Epithelial cell of proximal tubule (primary cell): ENCODE measurements around the gene ARL2BP. TPM values are rescaled to one million over a fixed set of nuclear protein-coding genes. Genes with fewer than 3 reads are reported as not detected.

Experiments used
- DNase-seq: peaks from one replicate; pipeline ENCODE4 v3.0.0-alpha.2; 2011; ENCODE audit warnings: low read depth
- H3K4me3 ChIP-seq: 2 replicates; pipeline ENCODE4 v1.5.1; 2011; ENCODE audit warnings: low read depth, mild to moderate bottlenecking, low read length
- CTCF ChIP-seq: conservative IDR thresholded peaks from 2 replicates; pipeline ENCODE4 v1.5.1; 2012; ENCODE audit warnings: low read depth, mild to moderate bottlenecking, low read length
- total RNA-seq: library from RNA; depleted of rRNA; stranded (reverse); fragments of >200 nt; gene quantifications from 2 replicates; pipeline ENCODE4 v1.2.3, GENCODE V29; 2015

The ARL2BP gene
- total RNA-seq, 1 donor from 2014 or later: 44.6 TPM

- no peak for TF ChIP-seq CTCF
- no peak for DNase-seq
- no peak overlapping the region for H3K4me3 ChIP-seq
Observed at GRCh38 chr16:57258226-57258909, 13.3 kb downstream of the ARL2BP start.

- TF ChIP-seq CTCF: no peak
- DNase-seq: no peak
- H3K4me3 ChIP-seq: no peak overlapping the region
Observed at GRCh38 chr16:57258910-57259475, 13.9 kb downstream of the ARL2BP start.

GRCh38 chr16:57260294-57260929 lies 15.4 kb downstream of the ARL2BP start:
- DNase-seq: no peak
- TF ChIP-seq CTCF: no peak
- no peak overlapping the region for H3K4me3 ChIP-seq

GRCh38 chr16:57261806-57262205 lies 16.7 kb downstream of the ARL2BP start:
- no peak for TF ChIP-seq CTCF
- DNase-seq: no peak
- no peak overlapping the region for H3K4me3 ChIP-seq

GRCh38 chr16:57262841-57263540 lies 17.9 kb downstream of the ARL2BP start:
- no peak for DNase-seq
- no peak overlapping the region for H3K4me3 ChIP-seq
- no peak for TF ChIP-seq CTCF

GRCh38 chr16:57263541-57264351 lies 18.7 kb downstream of the ARL2BP start:
- no peak overlapping the region for H3K4me3 ChIP-seq
- no peak for DNase-seq
- no peak for TF ChIP-seq CTCF
